ENCODE results near the gene C10orf62. TPM values are rescaled to one million over a fixed set of nuclear protein-coding genes. Genes with fewer than 3 reads are reported as not detected.

C10orf62 gene
- total and polyA plus RNA-seq, 10 of the 15 experiments (the other 5 are each of a cell fraction or from before 2014, with no cell fraction given): not detected

DNA sequence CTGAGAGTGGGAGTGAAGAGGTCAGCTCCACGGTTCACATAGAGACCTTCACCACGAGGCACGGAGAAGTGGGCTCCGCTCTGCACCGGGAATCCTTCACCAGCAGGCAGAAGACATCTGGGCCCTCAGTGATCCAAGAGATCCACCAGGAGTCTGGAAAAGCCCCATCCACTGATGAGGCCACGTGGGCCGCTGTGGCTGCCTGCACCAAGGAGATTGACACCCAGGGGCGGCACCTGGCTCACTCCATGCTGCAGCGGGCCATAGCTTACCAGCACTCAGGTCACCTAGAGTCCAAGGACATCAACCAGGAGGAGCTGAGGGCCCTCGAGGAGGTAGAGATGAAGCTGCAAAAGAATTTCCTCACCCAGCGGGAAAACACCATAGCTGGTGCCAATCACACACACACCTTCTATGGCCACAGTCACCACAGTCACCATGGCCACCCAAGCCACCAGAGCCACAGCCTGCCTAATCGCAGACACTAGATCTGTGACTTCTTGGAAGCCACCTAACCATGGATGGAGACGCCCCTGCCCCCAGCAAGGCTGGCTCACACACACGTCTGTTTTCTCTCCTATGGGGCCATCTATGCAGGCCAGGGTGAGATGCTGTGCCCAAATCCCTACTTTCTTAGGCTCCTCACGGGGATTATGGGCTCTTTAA lies 694 bp downstream of the C10orf62 start:
- Histone ChIP-seq H3K36me3 (ENCODE audit: control insufficient read depth in 2 of 2, insufficient read depth in 2 of 2, low read length in 1 of 2) (no peaks in the 10 kb centered on the region), H3K27ac (ENCODE audit: control insufficient read depth, insufficient read depth) (no peak overlapping the region), H3K9ac (ENCODE audit: control insufficient read depth, insufficient read depth, low read length) (no peak overlapping the region), H3K4me2 (ENCODE audit: control insufficient read depth, insufficient read depth) (no peak overlapping the region), H3K79me2 (ENCODE audit: control insufficient read depth, insufficient read depth, low read length) (no peaks in the 10 kb centered on the region), H2AFZ (ENCODE audit: control insufficient read depth, low read depth, low read length) (no peak overlapping the region), H3K4me1 (ENCODE audit: control insufficient read depth, insufficient read depth, low read length) (no peaks in the 10 kb centered on the region), H3K9me3 (replicated peaks; ENCODE audit: control insufficient read depth, insufficient read depth, low read length) (no peaks in the 10 kb centered on the region), H4K20me1 (ENCODE audit: control insufficient read depth, insufficient read depth) (no peaks in the 10 kb centered on the region), H3K27me3 (replicated peaks in 1 of 2; ENCODE audit: control insufficient read depth in 2 of 2, insufficient read depth in 2 of 2, low read length in 1 of 2) (no peaks in the 10 kb centered on the region), H3K4me3 (no peak overlapping the region)
- ChIA-PET RAD21 (ENCODE audit: unreplicated experiment) (no interaction called here), POLR2A (no interaction called here), SMC1A (ENCODE audit: uncharacterized antibody, unreplicated experiment) (no interaction called here), CTCF (interaction anchor here (0.9 to 1.6 kb wide), 3 partner anchors 18 to 119 kb away, joined by 3 to 4 read pairs (median 4); partner anchors contain the start of gene ANKRD2)
- in situ Hi-C loops (cut with MboI): no loop called here
- TF ChIP-seq CTCF (IDR thresholded peaks at IDR 0.05 in 2 of 3, conservative IDR thresholded peaks at IDR 0.05 in 1 of 3; ENCODE audit: control insufficient read depth in 2 of 3, extremely low read depth in 1 of 3, insufficient read depth in 1 of 3, low read depth in 3 of 3, low read length in 3 of 3) (no peak), PKNOX1 (IDR thresholded peaks at IDR 0.05) (peak; percentile 89), CEBPB (IDR thresholded peaks at IDR 0.05; ENCODE audit: borderline replicate concordance in 1 of 2, low read depth in 2 of 2, low read length in 2 of 2) (no peak)
- TF ChIP-seq, protein P1, sequence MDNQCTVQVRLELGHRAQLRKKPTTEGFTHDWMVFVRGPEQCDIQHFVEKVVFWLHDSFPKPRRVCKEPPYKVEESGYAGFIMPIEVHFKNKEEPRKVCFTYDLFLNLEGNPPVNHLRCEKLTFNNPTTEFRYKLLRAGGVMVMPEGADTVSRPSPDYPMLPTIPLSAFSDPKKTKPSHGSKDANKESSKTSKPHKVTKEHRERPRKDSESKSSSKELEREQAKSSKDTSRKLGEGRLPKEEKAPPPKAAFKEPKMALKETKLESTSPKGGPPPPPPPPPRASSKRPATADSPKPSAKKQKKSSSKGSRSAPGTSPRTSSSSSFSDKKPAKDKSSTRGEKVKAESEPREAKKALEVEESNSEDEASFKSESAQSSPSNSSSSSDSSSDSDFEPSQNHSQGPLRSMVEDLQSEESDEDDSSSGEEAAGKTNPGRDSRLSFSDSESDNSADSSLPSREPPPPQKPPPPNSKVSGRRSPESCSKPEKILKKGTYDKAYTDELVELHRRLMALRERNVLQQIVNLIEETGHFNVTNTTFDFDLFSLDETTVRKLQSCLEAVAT (IDR thresholded peaks at IDR 0.05): peak; percentile 67; the same call in 1 of the 2 replicates
- WGBS (ENCODE audit: insufficient coverage, insufficient replicate concordance, low lambda C conversion rate, missing lambda C conversion rate): 26% methylated on average over 15 of the region's 15 CpGs
- BruUV-seq (replicated peaks): no TSS peak
- FAIRE-seq: no peak
- ATAC-seq: peak; percentile 74
- no peak for DNase-seq (ENCODE audit: low read depth, low spot score)
- intact Hi-C loops (cut with micrococcal nuclease; ENCODE audit: unreplicated experiment): no loop called here
